SK-N-MC (cell line): ENCODE results near the gene NAA35.

Experiments used
- FOXP2 ChIP-seq: optimal IDR thresholded peaks from 2 replicates; pipeline ENCODE3; 2011; ENCODE audit warnings: mild to moderate bottlenecking, moderate library complexity; ENCODE audit not compliant: insufficient read depth; ENCODE audit errors: extremely low read length, control extremely low read depth
- POLR2AphosphoS5 ChIP-seq: IDR thresholded peaks from 2 replicates; pipeline ENCODE4 v1.6.1; 2012; ENCODE audit warnings: mild to moderate bottlenecking, low read depth, low read length, borderline replicate concordance

DNA sequence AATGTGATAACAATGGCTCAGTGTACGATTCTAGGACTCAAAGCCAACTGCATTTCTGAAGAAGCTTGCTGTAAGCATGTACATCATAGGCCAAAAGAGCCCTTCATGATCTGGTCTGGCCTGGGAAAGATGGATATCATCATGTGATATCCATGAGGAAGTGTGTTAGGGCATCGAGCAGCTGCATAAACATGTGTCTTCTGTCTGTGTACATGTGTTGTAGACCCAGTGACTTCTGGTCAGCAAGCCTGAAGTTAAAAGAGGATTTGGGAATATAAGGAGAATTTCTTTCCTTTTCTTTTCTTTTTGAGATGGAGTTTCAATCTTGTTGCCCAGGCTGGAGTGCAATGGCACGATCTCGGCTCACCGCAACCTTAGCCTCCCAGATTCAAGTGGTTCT, 15.5 kb upstream of the NAA35 start:
- TF ChIP-seq FOXP2 (no peak), POLR2AphosphoS5 (no peak)
